ENCODE measurements around the gene PDE8A.

PDE8A gene

DNA sequence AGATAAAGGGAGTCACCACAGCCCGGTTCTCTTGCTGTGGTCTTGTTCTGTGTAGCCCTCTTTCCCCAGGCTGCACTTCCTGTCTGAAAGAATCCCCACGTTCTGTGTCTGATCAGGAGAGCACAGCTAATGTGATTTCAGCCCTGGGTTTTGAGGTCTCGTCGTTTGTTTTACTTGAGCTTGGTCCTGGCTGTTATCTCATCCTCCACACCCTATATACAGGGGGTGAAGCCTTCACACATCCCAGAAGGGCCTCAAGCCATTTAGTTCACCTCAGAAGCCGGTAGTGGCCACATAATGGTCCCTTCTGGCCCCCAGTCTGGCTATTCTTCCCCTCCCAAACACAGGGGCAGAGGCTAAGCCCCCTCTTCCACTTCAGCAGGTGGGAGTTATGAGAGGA lies 115.6 kb downstream of the PDE8A start:
- no peak for DNase-seq

DNA sequence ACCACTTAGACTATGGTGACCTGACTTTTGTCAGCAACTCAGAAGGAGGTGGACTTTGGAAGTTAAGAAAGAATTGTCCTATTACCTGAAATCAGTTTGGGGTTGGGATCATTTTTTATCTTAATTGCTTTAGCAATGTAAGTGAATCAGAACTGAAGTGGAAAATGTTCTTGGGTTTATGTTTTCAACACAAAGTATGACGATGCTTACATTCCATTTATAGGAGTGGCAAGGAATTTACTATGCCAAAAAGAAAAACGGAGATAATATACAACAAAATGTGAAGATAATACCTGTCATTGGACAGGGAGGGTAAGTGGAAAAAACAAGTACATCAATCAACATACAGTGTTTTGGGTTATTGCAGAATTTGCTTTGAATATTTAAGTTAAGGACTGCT lies 116.1 kb downstream of the PDE8A start:
- DNase-seq: no peak

DNA sequence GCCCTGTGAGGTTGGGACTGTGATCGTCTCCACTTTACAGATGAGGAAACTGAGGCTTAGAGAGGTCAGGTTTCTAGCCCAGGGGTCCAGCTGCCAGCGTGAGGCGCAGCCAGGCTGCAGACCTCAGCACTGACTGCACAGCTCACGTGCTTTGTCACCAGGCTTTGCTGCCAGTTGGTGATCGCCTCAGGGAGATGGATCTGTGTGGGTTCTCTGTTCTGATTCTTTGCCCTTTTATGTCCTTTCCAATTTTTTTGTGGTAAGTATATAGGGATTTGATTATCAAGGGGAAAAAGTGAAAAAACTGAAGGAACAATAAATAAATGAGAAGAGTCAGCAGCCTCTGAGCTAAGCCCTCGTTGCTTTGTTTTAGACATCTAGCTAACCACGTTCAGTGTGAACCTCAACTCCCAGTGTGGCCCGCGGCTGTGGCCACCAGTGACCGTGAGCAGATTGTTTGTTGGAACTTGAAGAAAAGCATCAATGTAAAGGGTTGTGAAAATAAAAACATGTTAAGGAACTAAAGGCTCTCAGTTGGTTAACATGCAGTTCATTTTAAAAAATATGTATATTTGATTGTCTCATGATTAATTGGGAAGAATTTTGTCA lies 117.6 kb downstream of the PDE8A start:
- DNase-seq: no peak

DNA sequence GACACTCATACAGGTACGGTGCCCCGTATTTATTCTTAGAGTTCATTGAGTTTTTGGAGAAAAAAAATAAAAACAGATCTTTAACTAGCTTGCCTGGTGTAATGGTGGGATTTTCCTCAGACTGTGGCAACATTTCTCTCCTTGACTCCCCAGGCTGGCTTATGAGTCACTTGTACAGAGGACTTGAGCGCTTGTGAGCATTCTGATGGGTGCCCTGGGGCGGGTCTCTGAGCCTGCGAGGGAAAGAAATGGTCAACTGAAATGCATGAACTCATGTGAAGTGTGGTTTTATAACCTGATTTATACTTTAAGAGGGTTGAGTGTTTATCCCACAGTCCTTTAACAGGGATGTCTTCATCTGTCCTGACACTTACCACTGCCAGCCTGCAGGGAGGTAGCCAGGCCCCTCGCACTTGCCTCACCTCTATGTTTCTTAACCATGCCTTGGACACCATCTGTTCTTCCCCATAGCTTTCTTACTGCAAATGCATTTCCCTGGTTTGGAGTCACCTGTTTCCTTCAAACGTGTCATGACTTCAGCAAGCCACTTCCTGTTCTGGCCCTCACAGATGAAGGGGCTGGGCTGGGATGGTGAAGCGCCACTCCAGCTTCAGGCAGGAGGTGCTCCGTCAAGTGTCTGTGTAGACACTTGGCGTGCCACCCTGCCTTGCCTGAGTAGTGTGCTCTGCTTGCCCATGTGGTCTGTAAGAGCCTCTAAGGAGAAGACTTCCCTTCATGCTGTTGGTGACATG lies 118.7 kb downstream of the PDE8A start:
- no peak for DNase-seq

DNA sequence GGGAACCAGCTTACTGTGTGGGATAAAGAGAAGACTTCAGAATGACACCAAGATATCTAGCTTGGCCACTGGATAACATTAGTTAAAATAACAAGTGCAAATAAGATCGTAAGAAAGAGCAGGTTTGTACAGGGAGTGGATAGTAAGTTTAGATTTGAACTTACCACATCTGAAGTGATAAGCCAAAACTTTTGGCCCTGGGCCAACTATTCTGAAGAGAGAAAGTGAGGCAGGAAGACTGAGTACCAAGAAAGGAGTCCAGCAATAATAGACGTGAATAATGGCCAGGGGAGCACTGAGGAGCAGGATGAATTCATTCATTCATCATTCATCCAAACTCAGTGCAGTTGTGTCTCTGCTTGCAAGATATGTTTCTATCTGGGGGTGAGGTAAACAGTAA lies 122.9 kb downstream of the PDE8A start:
- no peak for DNase-seq

DNA sequence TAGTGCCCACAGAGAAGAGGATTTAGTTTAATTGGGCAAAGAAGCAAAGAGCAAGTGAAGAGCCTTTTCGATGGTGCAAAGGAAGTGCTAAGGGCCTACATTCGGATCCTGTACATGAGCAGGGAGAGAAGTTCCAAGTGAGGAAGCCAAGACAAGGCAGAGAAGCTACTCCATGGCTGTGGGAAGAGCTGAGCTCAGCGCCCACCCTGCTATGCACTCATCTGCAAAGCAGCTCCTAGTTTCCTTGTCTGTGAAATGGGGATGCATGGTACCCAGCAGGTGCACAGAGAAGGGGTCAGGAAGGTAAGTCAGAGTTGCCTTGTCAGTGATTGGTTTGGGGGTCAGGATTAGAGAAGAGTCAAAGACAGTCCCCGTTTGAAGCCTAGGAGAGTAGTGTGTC lies 126.5 kb downstream of the PDE8A start:
- no peak for DNase-seq

DNA sequence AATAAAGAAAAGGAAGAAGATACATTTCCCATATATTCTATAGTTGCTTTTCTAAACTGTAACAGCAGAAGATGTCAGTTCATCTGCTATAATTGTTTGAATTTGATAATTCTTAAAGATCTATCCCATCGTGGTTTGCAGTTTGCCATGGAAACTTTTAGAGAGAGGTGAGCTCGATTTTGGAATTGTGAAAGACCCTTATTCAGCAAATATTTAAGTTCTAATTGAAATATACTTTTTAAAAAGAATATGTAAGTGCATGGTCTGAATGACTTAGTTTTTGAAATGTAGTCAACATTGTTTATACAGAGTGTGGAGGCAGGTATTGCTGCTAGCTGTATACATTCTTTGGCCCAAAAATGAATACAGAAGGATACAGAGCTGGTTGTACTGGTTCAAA lies 127.7 kb downstream of the PDE8A start:
- DNase-seq: no peak

DNA sequence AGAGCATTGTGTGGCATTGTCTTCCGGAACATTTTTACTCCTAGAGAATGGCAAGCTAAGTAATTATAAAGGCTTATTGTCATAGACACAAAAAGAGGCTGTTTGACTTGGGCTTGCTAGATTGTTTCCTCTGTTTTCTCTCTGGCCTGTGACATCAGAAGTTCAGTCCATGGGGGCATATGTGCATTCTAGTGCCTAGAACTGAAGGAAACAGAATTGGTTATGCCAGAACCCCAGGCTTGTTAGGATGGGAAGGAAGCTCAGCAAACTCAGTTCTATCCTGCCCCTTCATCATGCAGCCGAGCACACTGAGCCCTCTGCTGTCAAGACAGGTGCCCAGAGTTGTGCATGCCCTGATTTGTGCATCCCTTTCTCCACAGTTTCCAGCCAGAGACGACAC lies 131.3 kb downstream of the PDE8A start:
- no peak for DNase-seq

DNA sequence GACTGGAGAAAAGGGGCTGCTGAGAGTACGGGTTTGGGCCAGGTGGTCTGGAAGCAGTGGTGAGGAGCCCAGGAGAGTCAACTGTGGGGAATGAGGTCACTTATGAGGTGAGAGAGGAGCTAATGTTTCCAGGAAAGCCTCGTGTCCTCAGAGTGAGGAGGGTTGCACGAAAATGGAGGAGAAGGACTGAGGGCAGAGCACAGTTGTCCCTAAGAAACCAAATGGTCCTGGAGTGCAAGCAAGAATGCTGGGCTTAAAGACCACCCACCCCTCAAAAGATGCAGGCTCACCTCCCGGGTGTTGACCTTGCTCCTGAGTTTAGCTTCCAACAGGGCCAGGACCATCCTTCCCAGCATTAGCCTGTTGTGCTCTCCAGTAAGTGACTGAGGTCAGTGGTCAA lies 133.2 kb downstream of the PDE8A start:
- DNase-seq: no peak

DNA sequence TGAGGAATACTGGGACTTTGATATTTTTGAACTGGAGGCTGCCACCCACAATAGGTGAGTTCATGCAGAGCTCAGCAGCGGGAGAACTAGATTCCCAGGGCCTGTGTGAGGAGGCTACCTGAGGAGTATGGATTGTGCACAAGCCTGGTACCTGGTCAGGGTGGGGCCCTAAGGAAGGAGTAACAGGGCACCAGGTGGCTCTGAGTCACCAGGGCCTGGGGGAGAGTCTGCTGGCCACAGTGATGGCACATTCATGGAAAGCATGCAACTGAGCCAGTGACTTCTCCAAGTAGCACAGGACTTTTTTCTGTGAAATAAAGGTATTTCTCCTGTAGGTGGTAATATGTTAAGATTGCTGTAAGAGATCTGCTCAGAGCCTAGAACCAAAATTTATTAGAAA lies 134.4 kb downstream of the PDE8A start:
- DNase-seq: no peak

DNA sequence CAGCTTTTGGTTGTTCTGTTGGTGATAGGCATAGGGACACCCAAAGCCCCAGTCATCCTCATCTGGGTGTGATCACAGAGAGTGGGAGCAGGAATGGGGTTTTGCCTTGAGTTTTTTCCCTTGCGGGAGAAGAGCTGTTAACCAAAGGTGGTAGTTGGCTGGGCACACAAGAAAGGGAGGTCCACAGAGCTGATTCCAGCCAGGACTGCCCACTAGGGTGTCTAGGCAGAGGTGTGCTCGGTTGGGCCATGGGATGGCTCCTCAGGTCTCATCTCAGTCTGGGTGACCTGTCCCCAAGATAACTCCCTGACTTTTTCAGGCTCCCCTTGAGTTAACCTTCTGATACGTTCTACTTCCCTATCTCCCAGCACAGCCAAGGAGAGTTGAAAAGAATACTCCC lies 134.8 kb downstream of the PDE8A start:
- no peak for DNase-seq

DNA sequence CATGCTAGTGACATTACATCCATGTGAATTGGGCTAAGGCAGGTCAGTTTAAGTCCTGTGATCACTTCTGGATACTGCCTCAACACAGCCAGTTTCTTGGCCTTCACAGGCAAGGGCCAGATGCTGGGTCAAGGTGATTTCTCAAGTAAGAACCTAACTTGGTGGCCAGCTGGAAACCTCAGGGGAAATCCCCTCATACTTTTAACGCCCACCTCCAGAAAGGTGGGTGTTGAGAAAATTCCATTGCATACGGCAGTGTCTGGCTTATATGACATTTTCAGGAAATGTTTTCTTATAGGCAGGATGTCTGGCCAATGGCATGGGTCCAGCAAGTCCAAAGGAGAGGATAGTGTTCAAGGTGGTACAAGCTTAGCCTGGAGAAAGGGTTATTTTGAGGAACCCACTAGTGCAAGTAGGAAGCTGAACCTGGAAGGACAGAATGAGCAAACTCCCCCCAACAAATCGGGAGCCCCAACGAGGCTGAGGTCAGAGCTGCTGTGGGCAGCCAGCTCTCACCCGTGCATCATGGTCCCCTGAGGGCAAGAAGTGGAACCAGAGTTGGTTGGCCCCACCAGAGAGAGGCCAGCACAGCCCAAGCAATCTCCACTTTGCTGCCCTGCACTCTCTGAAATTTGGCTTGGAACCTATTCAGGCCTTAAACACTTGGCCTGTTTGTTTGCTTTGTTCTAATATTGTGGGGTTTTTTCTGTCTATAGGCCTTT lies 135.4 kb downstream of the PDE8A start:
- DNase-seq: no peak

DNA sequence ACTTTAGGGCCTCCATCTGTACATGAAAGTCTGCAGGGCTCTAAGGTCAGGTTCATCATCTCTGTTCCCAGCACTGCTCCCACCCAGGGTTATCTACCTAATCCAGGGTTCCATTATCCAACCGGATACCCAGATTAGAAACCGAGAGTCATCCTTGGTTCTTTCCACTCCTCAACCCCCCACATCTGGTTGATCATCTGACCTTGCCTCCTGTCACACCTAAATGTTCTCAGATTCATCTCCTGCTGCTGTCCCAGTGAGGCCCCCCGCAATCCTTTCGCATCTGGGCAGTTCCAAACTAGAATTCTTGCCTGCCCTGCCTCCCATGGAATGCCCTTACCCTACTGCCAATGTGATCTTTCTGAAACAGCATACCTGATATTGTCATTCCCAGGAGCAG lies 136.5 kb downstream of the PDE8A start:
- no peak for DNase-seq

DNA sequence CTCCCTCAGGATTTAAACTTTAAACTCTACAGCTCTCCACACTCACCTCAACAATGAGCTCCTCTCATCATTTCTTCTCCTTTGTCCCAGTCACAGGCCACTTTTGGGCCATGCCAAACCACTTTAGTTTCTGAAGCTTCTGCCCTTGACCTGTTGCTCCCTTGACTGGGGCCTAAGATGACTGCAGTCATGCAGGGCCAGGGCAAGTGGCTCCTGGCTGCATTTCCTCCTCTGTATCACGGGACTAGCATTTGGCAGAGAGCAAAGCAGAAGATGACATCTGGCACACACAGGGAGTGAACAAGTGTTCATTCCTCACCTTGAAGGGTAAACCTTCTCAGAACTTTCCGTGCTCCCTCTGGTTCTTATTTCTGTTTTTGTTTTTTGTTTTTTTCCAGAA lies 136.9 kb downstream of the PDE8A start:
- no peak for DNase-seq

DNA sequence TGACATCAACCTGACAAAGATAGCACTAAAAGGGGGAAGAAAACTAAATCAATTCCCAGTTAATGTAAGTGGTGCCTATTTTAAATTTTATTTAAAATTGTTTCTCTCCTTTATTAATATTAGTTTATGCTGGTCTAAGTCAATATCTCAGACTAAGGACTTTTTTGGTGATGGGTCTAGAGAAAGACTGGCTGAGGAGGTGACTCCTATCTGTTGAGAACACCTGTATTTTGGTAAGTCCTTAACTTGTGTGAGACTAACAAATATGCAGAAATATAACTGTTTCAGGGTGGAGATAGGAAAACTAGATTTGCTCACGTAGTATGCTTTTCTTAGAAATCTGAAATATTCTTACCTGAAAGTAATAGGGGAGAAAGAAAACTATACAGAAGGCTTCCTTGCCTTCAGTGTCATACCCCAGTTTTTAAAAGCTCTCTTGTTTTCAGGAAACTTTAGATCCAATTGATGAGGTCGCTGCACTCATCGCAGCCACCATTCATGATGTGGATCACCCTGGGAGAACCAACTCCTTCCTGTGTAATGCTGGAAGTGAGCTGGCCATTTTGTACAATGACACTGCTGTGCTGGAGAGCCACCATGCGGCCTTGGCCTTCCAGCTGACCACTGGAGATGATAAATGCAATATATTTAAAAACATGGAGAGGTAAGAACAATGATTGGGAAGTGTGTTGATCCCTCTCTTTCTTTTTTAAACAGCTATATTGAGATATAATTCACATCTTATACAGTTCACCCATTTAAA lies 138.9 kb downstream of the PDE8A start:
- no peak for DNase-seq

DNA sequence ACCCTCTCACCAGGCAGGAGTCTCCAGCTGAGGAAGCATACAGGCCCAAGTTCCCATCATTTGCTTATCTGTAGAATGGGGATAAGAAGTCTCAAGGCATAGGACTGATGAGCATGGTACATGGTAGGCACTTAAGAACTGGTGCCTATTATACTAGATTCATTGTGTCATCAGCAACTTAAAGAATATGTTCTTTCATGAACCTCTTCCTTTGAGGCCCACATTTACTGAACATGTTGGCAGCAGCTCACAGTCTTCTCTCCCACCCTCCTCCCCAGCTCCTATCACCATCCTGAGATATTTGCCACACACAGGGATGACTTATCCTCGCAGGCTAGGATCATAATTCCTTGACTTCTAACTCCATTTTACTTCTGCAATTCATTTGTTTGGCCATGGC lies 142.5 kb downstream of the PDE8A start:
- no peak for DNase-seq

DNA sequence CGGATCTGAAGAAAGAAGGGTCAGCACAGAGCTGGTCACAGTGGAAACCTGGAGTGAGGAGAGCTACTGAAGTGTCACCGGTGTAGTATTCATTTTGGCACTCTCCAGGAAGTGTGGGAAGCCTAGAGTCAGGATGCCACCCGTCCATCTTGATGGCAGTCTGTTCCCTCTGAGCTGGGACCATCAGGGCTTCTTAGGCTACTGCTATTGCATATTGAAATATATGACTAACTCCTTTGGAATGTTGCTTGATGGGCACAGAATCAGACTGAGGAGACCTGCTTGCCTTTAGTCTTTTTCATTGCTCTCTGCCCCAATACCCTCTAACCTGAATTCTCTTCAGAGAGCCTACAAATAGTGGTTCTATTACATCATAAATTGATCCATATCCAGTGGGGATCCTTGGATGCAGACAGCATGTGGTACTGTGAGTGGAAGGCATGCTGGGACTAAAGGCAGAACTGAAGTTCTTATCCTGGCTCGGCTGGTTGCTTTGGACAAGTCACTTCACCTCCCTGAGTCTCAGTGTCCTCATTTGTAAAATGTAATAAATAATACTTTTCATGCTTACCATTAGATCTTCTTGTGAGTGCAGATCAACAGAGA lies 143.5 kb downstream of the PDE8A start:
- no peak for DNase-seq

DNA sequence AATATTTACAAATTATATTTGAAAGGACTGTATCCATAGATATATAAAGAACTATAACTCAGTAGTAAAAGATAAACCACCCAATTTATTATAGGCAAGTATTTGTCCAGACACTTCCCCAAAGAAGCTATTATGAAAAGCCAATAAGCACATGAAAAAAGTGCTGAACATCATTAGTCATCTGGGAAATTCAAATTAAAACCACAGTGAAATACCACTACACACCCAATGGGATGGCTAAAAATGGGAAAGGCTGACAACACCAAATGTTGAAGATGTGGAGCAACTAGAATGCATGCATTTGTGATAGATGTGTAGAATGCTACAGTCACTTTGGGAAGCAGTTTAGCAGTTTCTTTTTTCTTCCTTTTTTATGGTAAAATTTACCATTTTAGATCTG lies 147.0 kb downstream of the PDE8A start:
- no peak for DNase-seq

DNA sequence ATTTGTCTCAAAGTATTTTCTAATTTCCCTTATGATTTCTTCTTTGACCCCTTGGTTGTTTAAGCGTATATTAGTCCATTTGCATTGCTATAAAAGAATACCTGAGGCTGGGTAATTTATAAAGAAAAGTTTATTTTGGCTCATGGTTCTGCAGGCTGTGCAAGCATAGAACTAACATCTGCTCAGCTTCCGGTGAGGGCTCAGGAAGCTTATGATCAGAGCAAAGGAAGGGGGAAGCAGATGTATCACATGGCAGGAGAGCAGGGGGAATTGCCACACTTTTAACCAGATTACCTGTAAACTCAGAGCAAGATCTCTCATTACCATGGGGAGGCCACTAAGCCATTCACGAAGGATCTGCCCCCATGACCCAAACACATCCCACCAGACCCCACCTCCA lies 148.2 kb downstream of the PDE8A start:
- no peak for DNase-seq

DNA sequence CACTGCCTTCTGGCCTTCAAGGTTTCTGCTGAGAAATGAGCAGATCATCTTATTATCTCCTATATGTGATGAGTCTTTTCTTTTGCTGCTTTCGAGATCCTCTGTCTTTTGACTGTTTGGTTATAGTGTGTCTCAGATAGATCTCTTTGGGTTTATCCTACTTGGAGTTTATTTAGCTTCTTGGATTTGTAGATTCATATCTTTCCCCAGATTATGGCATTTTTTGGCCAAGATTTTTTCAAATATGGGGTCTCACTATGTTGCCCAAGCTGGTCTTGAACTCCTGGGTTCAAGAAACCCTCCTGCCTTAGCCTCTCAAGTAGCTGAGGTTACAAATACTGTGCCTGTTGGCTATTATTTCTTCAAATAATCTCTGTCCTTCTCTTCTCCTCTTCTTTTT lies 150.3 kb downstream of the PDE8A start:
- no peak for DNase-seq

DNA sequence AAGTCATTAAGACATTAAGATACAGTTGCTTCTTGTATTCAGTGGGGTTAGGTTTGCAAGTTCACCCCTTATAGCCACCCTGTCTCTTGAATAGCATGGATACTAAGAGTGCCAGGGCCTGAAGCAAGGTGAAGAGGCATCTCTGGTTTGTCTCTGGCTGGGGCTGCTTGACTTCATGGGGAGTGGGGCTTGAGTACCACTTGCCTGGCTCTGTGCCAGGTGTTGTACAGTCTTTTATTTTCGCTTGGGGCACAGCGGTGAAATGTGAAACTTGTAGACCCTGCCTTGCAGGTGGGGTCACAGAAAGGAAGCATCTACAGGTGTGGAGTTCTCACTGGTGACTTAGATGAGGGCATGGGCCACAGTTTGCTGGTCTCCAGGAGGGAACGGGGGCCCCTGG lies 152.1 kb downstream of the PDE8A start:
- no peak for DNase-seq

DNA sequence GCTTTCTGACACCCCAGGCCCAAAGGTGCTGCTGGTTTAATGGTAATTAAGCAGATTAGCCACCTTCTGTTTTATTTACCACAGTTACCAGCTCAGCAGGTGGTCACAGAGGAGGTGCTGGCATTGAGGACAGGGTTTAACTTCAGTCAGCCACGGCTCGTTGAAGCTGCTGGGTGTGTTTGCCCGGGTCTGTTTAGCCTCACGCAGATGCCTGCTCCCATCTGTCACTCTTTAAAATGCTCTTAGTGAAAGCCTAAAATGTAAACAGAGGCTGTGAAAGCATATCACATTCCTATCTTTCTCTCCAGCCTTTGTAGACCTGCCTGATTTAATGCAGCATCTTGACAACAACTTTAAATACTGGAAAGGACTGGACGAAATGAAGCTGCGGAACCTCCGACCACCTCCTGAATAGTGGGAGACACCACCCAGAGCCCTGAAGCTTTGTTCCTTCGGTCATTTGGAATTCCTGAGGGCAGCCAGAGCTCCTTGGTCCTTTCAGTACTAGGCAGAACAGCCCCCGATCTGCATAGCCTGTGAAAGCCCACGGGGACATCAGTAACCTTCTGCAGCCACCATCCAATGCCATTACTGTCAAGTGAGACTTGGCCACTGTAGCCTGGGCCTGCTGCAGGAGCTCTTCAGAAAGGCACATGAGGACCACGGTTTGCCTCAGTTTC lies 156.0 kb downstream of the PDE8A start:
- no peak for DNase-seq

DNA sequence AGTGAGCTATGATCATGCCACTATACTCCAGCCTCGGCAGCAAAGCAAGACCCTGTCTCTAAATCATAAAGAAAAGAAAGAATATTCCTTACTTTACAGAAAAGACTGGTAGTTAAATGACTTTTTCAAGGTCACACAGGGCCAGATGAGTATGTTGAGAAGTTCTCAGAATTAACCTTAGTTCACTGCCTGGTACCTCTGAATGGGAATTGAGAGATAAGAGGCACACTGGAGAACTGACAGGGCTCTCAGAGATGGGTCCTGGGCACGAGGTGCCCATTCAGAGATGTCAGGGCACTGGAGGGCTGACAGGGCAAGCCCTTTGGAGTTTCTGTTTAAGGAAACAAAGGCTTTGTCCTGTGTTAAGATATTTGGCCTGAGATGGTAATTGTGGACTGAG lies 157.7 kb downstream of the PDE8A start:
- no peak for DNase-seq

Data from NCI-H2227 treated with DMSO at 0.1 percent for 48 hours (cell line).